ENCODE data around the gene EVX2.

GRCh38 chr2:176090862-176091261, 7.1 kb upstream of the EVX2 start:
- no peak for TF ChIP-seq CTCF (IDR thresholded peaks at IDR 0.05)
- TF ChIP-seq POLR2A (IDR thresholded peaks at IDR 0.05) = no peak

Data from Peyer's patch (tissue), 4 donors.